WTC11 (cell line): ENCODE data around the gene SCARB2.

Experiments used
- CREB1 ChIP-seq: sonication (generic); formaldehyde crosslinking; IDR thresholded peaks from 2 replicates; pipeline ENCODE4 v1.8.0; 2023; ENCODE audit warnings: mild to moderate bottlenecking, missing genetic modification reagents
- GABPB1 ChIP-seq: sonication (generic); formaldehyde crosslinking; IDR thresholded peaks from 2 replicates; pipeline ENCODE4 v1.8.1; 2023; ENCODE audit warnings: mild to moderate bottlenecking, missing genetic modification reagents
- SMAD3 ChIP-seq: sonication (generic); formaldehyde crosslinking; IDR thresholded peaks from 2 replicates; pipeline ENCODE4 v1.8.0; 2022; ENCODE audit warnings: missing genetic modification reagents, mild to moderate bottlenecking, borderline replicate concordance
- TF ChIP-seq, protein P1 (sequence below): sonication (generic); formaldehyde crosslinking; IDR thresholded peaks from 2 replicates; pipeline ENCODE4 v1.8.1; 2023; ENCODE audit warnings: mild to moderate bottlenecking, missing genetic modification reagents
- TF ChIP-seq, protein P2 (sequence below): sonication (generic); formaldehyde crosslinking; conservative IDR thresholded peaks from 2 replicates; pipeline ENCODE4 v1.8.1; 2023; ENCODE audit warnings: mild to moderate bottlenecking, low read depth, missing genetic modification reagents, moderate library complexity
- TF ChIP-seq, protein P3 (sequence below): sonication (generic); formaldehyde crosslinking; IDR thresholded peaks from 2 replicates; pipeline ENCODE4 v1.8.0; 2022; ENCODE audit warnings: mild to moderate bottlenecking, missing genetic modification reagents
- TF ChIP-seq, protein P4 (sequence below): sonication (generic); formaldehyde crosslinking; IDR thresholded peaks from 2 replicates; pipeline ENCODE4 v1.8.1; 2022; ENCODE audit warnings: mild to moderate bottlenecking, missing genetic modification reagents, moderate library complexity, borderline replicate concordance
- TF ChIP-seq, protein P5 (sequence below): sonication (generic); formaldehyde crosslinking; IDR thresholded peaks from 2 replicates; pipeline ENCODE4 v1.8.0; 2022; ENCODE audit warnings: mild to moderate bottlenecking, missing genetic modification reagents
- TF ChIP-seq, protein P6 (sequence below): fragments of 200-600 bp; IDR thresholded peaks from 2 replicates; pipeline ENCODE4 v1.8.0; 2022; ENCODE audit warnings: antibody characterized with exemption

DNA sequence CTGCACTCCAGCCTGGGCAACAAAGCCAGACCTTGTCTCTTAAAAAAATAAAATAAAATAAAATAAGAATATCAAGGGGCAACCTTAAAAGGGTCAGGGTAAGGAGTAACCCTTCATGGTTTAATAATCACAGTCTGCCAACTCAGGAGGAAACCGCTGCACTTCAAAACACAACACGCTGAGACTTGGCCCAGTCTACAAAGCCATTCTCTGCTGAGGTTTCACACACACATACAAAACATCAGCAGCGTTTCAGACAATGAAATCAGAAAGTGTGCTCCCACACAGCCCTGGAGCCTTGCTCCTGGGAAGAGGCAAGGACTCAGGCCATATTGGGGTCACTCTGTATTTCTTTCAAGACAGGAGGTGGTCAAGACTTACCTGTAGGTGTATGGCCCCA, 18.3 kb downstream of the SCARB2 start:
- TF ChIP-seq GABPB1 (no peak), SMAD3 (CRISPR knock-in tag) (no peak), CREB1 (CRISPR knock-in tag) (no peak)
- TF ChIP-seq, protein P1, sequence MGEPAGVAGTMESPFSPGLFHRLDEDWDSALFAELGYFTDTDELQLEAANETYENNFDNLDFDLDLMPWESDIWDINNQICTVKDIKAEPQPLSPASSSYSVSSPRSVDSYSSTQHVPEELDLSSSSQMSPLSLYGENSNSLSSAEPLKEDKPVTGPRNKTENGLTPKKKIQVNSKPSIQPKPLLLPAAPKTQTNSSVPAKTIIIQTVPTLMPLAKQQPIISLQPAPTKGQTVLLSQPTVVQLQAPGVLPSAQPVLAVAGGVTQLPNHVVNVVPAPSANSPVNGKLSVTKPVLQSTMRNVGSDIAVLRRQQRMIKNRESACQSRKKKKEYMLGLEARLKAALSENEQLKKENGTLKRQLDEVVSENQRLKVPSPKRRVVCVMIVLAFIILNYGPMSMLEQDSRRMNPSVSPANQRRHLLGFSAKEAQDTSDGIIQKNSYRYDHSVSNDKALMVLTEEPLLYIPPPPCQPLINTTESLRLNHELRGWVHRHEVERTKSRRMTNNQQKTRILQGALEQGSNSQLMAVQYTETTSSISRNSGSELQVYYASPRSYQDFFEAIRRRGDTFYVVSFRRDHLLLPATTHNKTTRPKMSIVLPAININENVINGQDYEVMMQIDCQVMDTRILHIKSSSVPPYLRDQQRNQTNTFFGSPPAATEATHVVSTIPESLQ (CRISPR knock-in tag) = no peak
- TF ChIP-seq, protein P2, sequence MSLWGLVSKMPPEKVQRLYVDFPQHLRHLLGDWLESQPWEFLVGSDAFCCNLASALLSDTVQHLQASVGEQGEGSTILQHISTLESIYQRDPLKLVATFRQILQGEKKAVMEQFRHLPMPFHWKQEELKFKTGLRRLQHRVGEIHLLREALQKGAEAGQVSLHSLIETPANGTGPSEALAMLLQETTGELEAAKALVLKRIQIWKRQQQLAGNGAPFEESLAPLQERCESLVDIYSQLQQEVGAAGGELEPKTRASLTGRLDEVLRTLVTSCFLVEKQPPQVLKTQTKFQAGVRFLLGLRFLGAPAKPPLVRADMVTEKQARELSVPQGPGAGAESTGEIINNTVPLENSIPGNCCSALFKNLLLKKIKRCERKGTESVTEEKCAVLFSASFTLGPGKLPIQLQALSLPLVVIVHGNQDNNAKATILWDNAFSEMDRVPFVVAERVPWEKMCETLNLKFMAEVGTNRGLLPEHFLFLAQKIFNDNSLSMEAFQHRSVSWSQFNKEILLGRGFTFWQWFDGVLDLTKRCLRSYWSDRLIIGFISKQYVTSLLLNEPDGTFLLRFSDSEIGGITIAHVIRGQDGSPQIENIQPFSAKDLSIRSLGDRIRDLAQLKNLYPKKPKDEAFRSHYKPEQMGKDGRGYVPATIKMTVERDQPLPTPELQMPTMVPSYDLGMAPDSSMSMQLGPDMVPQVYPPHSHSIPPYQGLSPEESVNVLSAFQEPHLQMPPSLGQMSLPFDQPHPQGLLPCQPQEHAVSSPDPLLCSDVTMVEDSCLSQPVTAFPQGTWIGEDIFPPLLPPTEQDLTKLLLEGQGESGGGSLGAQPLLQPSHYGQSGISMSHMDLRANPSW (CRISPR knock-in tag) = no peak
- TF ChIP-seq, protein P3, sequence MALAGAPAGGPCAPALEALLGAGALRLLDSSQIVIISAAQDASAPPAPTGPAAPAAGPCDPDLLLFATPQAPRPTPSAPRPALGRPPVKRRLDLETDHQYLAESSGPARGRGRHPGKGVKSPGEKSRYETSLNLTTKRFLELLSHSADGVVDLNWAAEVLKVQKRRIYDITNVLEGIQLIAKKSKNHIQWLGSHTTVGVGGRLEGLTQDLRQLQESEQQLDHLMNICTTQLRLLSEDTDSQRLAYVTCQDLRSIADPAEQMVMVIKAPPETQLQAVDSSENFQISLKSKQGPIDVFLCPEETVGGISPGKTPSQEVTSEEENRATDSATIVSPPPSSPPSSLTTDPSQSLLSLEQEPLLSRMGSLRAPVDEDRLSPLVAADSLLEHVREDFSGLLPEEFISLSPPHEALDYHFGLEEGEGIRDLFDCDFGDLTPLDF (CRISPR knock-in tag) = no peak
- TF ChIP-seq, protein P4, sequence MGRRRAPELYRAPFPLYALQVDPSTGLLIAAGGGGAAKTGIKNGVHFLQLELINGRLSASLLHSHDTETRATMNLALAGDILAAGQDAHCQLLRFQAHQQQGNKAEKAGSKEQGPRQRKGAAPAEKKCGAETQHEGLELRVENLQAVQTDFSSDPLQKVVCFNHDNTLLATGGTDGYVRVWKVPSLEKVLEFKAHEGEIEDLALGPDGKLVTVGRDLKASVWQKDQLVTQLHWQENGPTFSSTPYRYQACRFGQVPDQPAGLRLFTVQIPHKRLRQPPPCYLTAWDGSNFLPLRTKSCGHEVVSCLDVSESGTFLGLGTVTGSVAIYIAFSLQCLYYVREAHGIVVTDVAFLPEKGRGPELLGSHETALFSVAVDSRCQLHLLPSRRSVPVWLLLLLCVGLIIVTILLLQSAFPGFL (CRISPR knock-in tag) = no peak
- TF ChIP-seq, protein P5, sequence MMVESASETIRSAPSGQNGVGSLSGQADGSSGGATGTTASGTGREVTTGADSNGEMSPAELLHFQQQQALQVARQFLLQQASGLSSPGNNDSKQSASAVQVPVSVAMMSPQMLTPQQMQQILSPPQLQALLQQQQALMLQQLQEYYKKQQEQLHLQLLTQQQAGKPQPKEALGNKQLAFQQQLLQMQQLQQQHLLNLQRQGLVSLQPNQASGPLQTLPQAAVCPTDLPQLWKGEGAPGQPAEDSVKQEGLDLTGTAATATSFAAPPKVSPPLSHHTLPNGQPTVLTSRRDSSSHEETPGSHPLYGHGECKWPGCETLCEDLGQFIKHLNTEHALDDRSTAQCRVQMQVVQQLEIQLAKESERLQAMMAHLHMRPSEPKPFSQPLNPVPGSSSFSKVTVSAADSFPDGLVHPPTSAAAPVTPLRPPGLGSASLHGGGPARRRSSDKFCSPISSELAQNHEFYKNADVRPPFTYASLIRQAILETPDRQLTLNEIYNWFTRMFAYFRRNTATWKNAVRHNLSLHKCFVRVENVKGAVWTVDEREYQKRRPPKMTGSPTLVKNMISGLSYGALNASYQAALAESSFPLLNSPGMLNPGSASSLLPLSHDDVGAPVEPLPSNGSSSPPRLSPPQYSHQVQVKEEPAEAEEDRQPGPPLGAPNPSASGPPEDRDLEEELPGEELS (CRISPR knock-in tag) = no peak
- TF ChIP-seq, protein P6, sequence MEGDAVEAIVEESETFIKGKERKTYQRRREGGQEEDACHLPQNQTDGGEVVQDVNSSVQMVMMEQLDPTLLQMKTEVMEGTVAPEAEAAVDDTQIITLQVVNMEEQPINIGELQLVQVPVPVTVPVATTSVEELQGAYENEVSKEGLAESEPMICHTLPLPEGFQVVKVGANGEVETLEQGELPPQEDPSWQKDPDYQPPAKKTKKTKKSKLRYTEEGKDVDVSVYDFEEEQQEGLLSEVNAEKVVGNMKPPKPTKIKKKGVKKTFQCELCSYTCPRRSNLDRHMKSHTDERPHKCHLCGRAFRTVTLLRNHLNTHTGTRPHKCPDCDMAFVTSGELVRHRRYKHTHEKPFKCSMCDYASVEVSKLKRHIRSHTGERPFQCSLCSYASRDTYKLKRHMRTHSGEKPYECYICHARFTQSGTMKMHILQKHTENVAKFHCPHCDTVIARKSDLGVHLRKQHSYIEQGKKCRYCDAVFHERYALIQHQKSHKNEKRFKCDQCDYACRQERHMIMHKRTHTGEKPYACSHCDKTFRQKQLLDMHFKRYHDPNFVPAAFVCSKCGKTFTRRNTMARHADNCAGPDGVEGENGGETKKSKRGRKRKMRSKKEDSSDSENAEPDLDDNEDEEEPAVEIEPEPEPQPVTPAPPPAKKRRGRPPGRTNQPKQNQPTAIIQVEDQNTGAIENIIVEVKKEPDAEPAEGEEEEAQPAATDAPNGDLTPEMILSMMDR = no peak
